CD4-positive, alpha-beta memory T cell (primary cell): ENCODE data around the gene MTIF2. TPM values are rescaled to one million over a fixed set of nuclear protein-coding genes. Genes with fewer than 3 reads are reported as not detected.
"Not testable (repeated sequence)": the region's sequence is repeated elsewhere in the genome, so short reads cannot be mapped to it uniquely, and the experiment has no call there.

Experiments
- CTCF ChIA-PET: fragments of 350-600 bp; sonication (Branson Sonifier 250); formaldehyde crosslinking; loops from one replicate; lab custom pipeline; 2021; ENCODE audit warnings: inconsistent platforms; ENCODE audit not compliant: partially characterized antibody; lab: Charles Lee
- POLR2A ChIA-PET: fragments of 350-600 bp; sonication (Branson Sonifier 250); formaldehyde crosslinking; loops from one replicate; lab custom pipeline; 2021; ENCODE audit not compliant: partially characterized antibody; lab: Charles Lee
- DNase-seq, 5 donors: peaks; one replicate each; pipeline versions ENCODE4 v3.0.0 to v3.0.0-alpha.2; 2020 to 2022; ENCODE audit warnings: mixed read lengths in 1 of 5
- H3K27ac ChIP-seq: one replicate; pipeline ENCODE4 v1.7.0; 2013; ENCODE audit warnings: low read depth, low read length
- H3K27me3 ChIP-seq: 2 replicates; pipeline ENCODE4 v1.7.0; 2013; ENCODE audit warnings: mild to moderate bottlenecking, low read length, moderate library complexity; ENCODE audit not compliant: insufficient read depth
- H3K36me3 ChIP-seq: 2 replicates; pipeline ENCODE4 v1.7.0; 2013; ENCODE audit warnings: mild to moderate bottlenecking, low read length, moderate library complexity; ENCODE audit not compliant: insufficient read depth
- H3K4me1 ChIP-seq: 2 replicates; pipeline ENCODE4 v1.7.0; 2013; ENCODE audit warnings: mild to moderate bottlenecking, low read length, moderate library complexity; ENCODE audit not compliant: insufficient read depth
- H3K4me3 ChIP-seq, 2 donors: one replicate each; pipeline ENCODE4 v1.7.0; 2013; ENCODE audit warnings: low read length in 2 of 2, mild to moderate bottlenecking in 1 of 2
- H3K9me3 ChIP-seq, 2 donors: one replicate each; pipeline ENCODE4 v1.7.0; 2013; ENCODE audit warnings: low read length in 2 of 2, control low read depth in 1 of 2; ENCODE audit not compliant: control insufficient read depth in 1 of 2
- H3K27ac Mint-ChIP-seq, 7 donors: one replicate each; pipeline ENCODE4 v1.8.0; 2020 to 2021; ENCODE audit warnings: mixed read lengths in 7 of 7, mild to moderate bottlenecking in 6 of 7, inconsistent platforms in 3 of 7, moderate library complexity in 3 of 7
- H3K27me3 Mint-ChIP-seq, 2 donors: one replicate each; pipeline ENCODE4 v1.8.0; 2020 to 2021; ENCODE audit warnings: mixed read lengths in 2 of 2
- H3K36me3 Mint-ChIP-seq, 2 donors: one replicate each; pipeline ENCODE4 v1.8.0; 2020 to 2021; ENCODE audit warnings: mixed read lengths in 2 of 2, inconsistent platforms in 1 of 2, mild to moderate bottlenecking in 1 of 2
- H3K4me1 Mint-ChIP-seq, 4 donors: one replicate each; pipeline ENCODE4 v1.8.0; 2020 to 2021; ENCODE audit warnings: mixed read lengths in 4 of 4, mild to moderate bottlenecking in 1 of 4
- H3K4me3 Mint-ChIP-seq, 8 donors: one replicate each; pipeline ENCODE4 v1.8.0; 2020 to 2021; ENCODE audit warnings: mixed read lengths in 8 of 8, mild to moderate bottlenecking in 7 of 8, moderate library complexity in 6 of 8, inconsistent platforms in 3 of 8
- H3K9me3 Mint-ChIP-seq, 8 donors: one replicate each; pipeline ENCODE4 v1.8.0; 2020 to 2021; ENCODE audit warnings: mixed read lengths in 8 of 8, mild to moderate bottlenecking in 5 of 8, inconsistent platforms in 3 of 8, moderate library complexity in 1 of 8
- intact Hi-C: fragments of 100-400 bp; cut with micrococcal nuclease; formaldehyde crosslinking; loops from one replicate; pipeline ENCODE4 v1.15.1; 2023
- polyA plus RNA-seq, 2 donors: library from polyadenylated mRNA; unstranded; fragments of 300-500 nt; fragmentation: Illumina TruSeq; gene quantifications; one replicate each; pipeline ENCODE4 v1.2.3, GENCODE V29; 2021
- total RNA-seq, 2 experiments: library from RNA; stranded (reverse); gene quantifications; one replicate each; pipeline ENCODE4 v1.2.3, GENCODE V29; 2021

MTIF2 gene
- total and polyA plus RNA-seq, 4 experiments from 2014 or later: 11.7 to 38.6 (median 25.4) TPM

- H3K27ac Mint-ChIP-seq: no peak overlapping the region
- no peaks in the 10 kb centered on the region for H3K27me3 Mint-ChIP-seq
- Histone ChIP-seq H3K27ac (no peak overlapping the region), H3K4me3 (no peak overlapping the region), H3K36me3 (no peaks in the 10 kb centered on the region), H3K9me3 (no peaks in the 10 kb centered on the region), H3K4me1 (no peaks in the 10 kb centered on the region), H3K27me3 (no peaks in the 10 kb centered on the region)
- intact Hi-C loops: no loop called here
- H3K9me3 Mint-ChIP-seq: peaks cover 4 to 26% (median 17%) of the 10 kb centered on the region in 8 donors
- peaks cover 16 to 42% of the 10 kb centered on the region in 2 donors for H3K36me3 Mint-ChIP-seq
- no peak for DNase-seq
- ChIA-PET POLR2A (no interaction called here), CTCF (no interaction called here)
- no peaks in the 10 kb centered on the region for H3K4me1 Mint-ChIP-seq
- H3K4me3 Mint-ChIP-seq: no peak overlapping the region
Measured at GRCh38 chr2:55204536-55204935, 64.5 kb downstream of the MTIF2 start.

GRCh38 chr2:55200416-55200815 lies 68.6 kb downstream of the MTIF2 start:
- Histone ChIP-seq H3K4me1 (no peaks in the 10 kb centered on the region), H3K4me3 (no peak overlapping the region), H3K9me3 (no peaks in the 10 kb centered on the region), H3K27ac (no peak overlapping the region), H3K27me3 (no peaks in the 10 kb centered on the region), H3K36me3 (no peaks in the 10 kb centered on the region)
- DNase-seq: no peak
- no peak overlapping the region for H3K4me3 Mint-ChIP-seq
- CTCF ChIA-PET: no interaction called here
- H3K27me3 Mint-ChIP-seq: no peaks in the 10 kb centered on the region
- H3K36me3 Mint-ChIP-seq: peaks cover 27 to 59% of the 10 kb centered on the region in 2 donors
- POLR2A ChIA-PET: no interaction called here
- intact Hi-C loops: no loop called here
- H3K9me3 Mint-ChIP-seq: peaks cover 4 to 32% (median 21%) of the 10 kb centered on the region in 8 donors
- no peak overlapping the region for H3K27ac Mint-ChIP-seq
- H3K4me1 Mint-ChIP-seq: no peaks in the 10 kb centered on the region

- intact Hi-C loops: no loop called here
- peaks cover 0 to 31% (median 22%) of the 10 kb centered on the region in 8 donors for H3K9me3 Mint-ChIP-seq
- no peaks in the 10 kb centered on the region for H3K27me3 Mint-ChIP-seq
- Histone ChIP-seq H3K27me3 (no peaks in the 10 kb centered on the region), H3K9me3 (no peaks in the 10 kb centered on the region), H3K4me3 (no peak overlapping the region), H3K4me1 (no peaks in the 10 kb centered on the region), H3K36me3 (no peaks in the 10 kb centered on the region), H3K27ac (no peak overlapping the region)
- no peak for DNase-seq
- H3K27ac Mint-ChIP-seq: no peak overlapping the region
- peaks cover 23 to 47% of the 10 kb centered on the region in 2 donors for H3K36me3 Mint-ChIP-seq
- no peaks in the 10 kb centered on the region for H3K4me1 Mint-ChIP-seq
- no peak overlapping the region for H3K4me3 Mint-ChIP-seq
- POLR2A ChIA-PET: no interaction called here
- CTCF ChIA-PET: no interaction called here
Measured at GRCh38 chr2:55196526-55196925, 72.5 kb downstream of the MTIF2 start.

- H3K27me3 Mint-ChIP-seq, H3K27me3 ChIP-seq, H3K36me3 ChIP-seq, POLR2A ChIA-PET, H3K4me3 ChIP-seq, H3K27ac ChIP-seq, H3K27ac Mint-ChIP-seq, H3K4me1 ChIP-seq, H3K9me3 ChIP-seq, H3K4me3 Mint-ChIP-seq, intact Hi-C loops, DNase-seq, H3K4me1 Mint-ChIP-seq: not testable (repeated sequence)
- CTCF ChIA-PET: interaction anchor here (1.1 kb wide), 1 partner anchor 23 kb away, joined by 3 read pairs; no protein-coding TSS in a partner anchor
- peaks cover 12 to 35% of the 10 kb centered on the region in 2 donors for H3K36me3 Mint-ChIP-seq
- peaks cover 0 to 11% (median 5%) of the 10 kb centered on the region in 8 donors for H3K9me3 Mint-ChIP-seq
Measured at GRCh38 chr2:55191888-55192287, 77.1 kb downstream of the MTIF2 start.

- H3K27me3 ChIP-seq, H3K36me3 ChIP-seq, H3K27ac Mint-ChIP-seq, H3K4me1 Mint-ChIP-seq, H3K9me3 ChIP-seq, intact Hi-C loops, H3K27me3 Mint-ChIP-seq, H3K4me1 ChIP-seq, H3K27ac ChIP-seq, POLR2A ChIA-PET, H3K4me3 ChIP-seq, DNase-seq, H3K4me3 Mint-ChIP-seq: not testable (repeated sequence)
- CTCF ChIA-PET: interaction anchor here (1.0 to 1.9 kb wide), 3 partner anchors 13 to 174 kb away, joined by 3 to 11 read pairs (median 4); no protein-coding TSS in a partner anchor
- peaks cover 8 to 29% of the 10 kb centered on the region in 2 donors for H3K36me3 Mint-ChIP-seq
- peaks cover 0 to 11% (median 4%) of the 10 kb centered on the region in 8 donors for H3K9me3 Mint-ChIP-seq
Measured at GRCh38 chr2:55186837-55187236, 82.2 kb downstream of the MTIF2 start.

Other genes starting within 250 kb of the MTIF2 start
- 10 to 100 TPM; 73.8 to 81.3 TPM for gene RTN4, start 218.8 kb downstream of the MTIF2 start, total RNA-seq
- 10 to 100 TPM; 89.1 to 90.0 TPM for gene RTN4, start 218.8 kb downstream of the MTIF2 start, polyA plus RNA-seq
- 10 to 100 TPM; 12.4 to 14.2 TPM for gene CLHC1, start 36.9 kb downstream of the MTIF2 start, total RNA-seq
- gene CLHC1, start 36.9 kb downstream of the MTIF2 start, polyA plus RNA-seq: 1 to 10 TPM; 1.0 to 2.6 TPM
- 1,000 to 10,000 TPM; 2,280 to 2,392 TPM for gene RPS27A, start 36.5 kb downstream of the MTIF2 start, total RNA-seq
- gene RPS27A, start 36.5 kb downstream of the MTIF2 start, polyA plus RNA-seq: 1,000 to 10,000 TPM; 2,677 to 3,667 TPM
- gene CCDC88A, start 150.6 kb upstream of the MTIF2 start, total RNA-seq: 10 to 100 TPM; 18.7 to 19.1 TPM
- gene CCDC88A, start 150.6 kb upstream of the MTIF2 start, polyA plus RNA-seq: 1 to 10 TPM in 1 of 2 donors, under 1 TPM in 1; 0.53 to 8.9 TPM